HG02759 (cell line): ENCODE results near the gene VTCN1.
"Not testable (repeated sequence)": the region's sequence is repeated elsewhere in the genome, so short reads cannot be mapped to it uniquely, and the experiment has no call there.

Experiments used
- ATAC-seq: cut with Tn5 transposase; IDR thresholded peaks from one replicate; pipeline ENCODE4 v1.9.1; 2021; ENCODE audit warnings: mild to moderate bottlenecking, moderate library complexity; ENCODE audit not compliant: unreplicated experiment

VTCN1 gene

GRCh38 chr1:117169871-117170596 is 40.7 kb downstream of the VTCN1 start:
- ATAC-seq, result no peak

- ATAC-seq, result no peak
Observed at GRCh38 chr1:117167402-117167801, 43.3 kb downstream of the VTCN1 start.

DNA sequence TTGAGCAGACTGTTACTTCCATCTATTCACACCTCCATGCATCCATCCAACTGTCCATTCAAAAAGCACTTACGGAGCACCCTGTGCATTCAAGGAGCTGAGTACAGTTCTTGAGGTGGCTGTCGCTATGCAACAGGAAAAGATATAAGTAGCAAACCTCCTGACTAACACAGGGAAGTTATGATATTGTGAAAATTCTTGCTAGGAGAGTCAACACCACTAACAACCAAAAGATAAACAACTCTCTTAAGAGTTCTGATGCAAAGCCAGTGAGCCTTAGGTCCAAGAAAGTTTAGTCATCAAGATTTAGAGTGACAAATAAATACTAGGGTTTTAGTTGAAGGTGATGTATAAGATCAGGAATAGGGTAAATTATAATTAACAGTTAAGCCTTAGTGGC is 44.7 kb downstream of the VTCN1 start:
- no peak for ATAC-seq

DNA sequence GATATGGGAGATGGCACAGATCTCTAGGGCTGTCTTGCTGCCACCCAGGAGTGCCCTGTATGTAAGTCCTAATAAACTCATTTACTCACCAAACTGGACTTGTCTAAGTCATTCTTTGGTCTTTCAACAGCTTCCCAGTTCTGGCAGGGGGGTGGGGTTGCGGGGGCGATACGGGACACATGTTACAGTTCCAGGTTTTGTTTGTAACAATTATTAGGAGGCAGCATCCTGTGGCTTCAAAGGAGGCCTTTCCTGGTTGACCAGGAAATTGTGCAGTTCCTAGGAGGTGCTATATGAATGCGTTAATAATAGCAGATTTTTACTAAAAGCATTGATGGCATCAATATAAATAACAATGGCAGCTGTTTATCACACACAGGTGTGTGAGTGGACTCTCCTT is 46.5 kb downstream of the VTCN1 start:
- no peak for ATAC-seq

GRCh38 chr1:117162816-117163215 is 47.9 kb downstream of the VTCN1 start:
- ATAC-seq, result no peak

GRCh38 chr1:117161887-117162286 is 48.8 kb downstream of the VTCN1 start:
- no peak for ATAC-seq

DNA sequence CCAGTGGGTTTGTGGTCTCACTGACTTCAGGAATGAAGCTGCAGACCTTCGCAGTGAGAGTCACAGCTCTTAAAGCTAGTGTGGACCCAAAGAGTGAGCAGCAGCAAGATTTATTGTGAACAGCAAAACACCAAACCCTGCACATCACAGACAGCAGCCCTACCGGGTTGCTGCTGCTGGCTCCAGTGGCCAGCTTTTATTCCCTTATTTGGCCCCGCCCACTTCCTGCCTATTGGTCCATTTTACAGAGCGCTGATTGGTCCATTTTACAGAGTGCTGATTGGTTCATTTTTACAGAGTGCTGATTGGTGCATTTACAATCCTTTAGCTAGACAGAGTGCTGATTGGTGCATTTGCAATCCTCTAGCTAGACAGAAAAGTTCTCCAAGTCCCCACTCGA is 59.4 kb downstream of the VTCN1 start:
- ATAC-seq, result not testable (repeated sequence)

GRCh38 chr1:117150316-117150715 is 60.4 kb downstream of the VTCN1 start:
- ATAC-seq, result no peak

DNA sequence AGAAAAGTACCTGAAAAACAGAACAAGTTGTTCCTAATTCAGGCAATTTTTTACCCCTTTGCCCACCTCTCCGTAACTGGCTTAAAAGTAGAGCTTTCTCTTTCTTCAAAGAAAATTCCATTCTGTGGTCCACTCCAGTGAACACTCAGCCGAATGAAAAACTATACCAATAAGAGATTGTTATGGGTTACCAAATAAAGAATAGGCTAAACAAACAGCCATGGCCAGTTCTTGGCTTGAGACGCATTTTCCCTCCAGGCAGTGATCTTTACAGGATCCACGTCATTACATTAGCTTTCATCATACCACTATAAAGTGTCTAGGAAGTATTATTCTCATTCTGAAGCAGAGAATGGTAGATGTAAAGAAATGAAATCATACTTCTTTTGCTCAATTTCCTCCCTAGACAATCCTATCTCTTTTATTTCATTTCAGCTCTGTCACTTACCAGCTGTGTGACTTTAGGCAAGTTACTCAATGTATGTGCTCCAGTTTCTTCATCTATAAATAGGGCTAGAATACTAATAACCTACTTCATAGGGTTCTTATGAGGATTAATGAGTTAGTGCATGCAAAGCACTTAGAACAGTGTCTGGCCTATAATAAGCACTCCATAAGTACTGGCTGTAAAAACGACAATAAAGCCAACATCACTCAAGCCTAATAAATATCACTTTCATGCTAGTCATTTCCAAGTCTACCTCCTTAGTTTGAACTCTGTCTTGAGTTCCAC is 62.7 kb downstream of the VTCN1 start:
- no peak for ATAC-seq

DNA sequence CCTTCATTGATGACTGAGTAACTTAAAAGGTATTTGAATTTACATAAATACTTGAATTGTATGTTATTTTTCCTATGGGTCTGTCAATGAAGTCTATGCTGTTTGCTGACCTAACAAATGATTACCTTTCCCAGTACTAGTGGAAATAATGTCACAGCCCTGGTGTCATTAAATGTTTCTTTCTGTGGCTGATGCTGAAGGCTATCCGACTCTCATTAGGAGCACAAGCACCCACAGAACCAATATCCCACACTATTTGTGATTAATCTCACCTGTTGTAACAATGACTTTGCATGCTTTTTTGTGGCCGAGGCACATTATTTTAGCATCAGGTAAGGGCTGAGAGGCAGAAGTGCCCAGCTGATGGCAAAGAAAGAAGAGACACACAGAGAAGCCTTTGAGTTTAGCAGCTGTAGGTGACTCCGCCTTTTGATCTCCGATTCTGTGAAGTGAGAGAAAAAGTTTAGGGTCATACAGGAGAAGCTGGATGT is 63.3 kb downstream of the VTCN1 start:
- no peak for ATAC-seq

DNA sequence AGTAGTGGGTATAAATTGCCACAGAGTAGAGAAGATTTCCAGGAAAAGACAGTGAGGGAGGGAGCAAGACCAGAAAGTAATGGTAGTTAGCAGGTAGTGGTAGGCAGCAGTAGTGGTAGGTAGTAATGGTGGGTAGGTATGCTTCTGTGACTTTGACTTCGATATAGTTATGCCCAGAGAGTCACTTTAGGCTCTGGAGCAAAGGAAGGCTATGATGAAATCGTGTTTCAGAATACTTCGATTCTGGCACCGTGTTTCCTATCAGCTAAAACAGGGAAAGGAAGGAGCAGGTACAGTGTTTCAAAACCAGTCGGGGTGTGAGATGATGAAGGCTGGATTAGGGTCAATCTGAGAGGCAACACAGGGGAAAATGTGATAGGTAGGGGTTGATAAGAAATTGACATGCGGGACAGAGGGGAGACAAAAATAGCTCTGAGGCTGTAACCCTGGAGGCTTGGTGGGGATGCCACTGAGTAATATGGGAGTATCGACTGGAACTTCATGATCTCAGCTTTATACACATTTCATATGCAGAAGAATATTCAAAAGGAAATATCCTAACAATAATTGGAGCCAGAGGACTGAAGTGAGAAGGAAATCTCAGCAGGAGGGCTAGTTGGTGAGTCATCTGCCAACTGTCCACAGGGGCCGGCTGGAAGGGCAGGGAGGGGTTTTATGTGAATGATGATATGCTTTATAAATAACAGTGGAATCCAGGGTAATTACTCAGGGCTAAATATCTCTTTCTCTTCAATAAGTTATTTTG is 64.0 kb downstream of the VTCN1 start:
- ATAC-seq, result no peak

GRCh38 chr1:117146072-117146471 is 64.7 kb downstream of the VTCN1 start:
- ATAC-seq, result no peak

GRCh38 chr1:117143871-117144270 is 66.9 kb downstream of the VTCN1 start:
- no peak for ATAC-seq

DNA sequence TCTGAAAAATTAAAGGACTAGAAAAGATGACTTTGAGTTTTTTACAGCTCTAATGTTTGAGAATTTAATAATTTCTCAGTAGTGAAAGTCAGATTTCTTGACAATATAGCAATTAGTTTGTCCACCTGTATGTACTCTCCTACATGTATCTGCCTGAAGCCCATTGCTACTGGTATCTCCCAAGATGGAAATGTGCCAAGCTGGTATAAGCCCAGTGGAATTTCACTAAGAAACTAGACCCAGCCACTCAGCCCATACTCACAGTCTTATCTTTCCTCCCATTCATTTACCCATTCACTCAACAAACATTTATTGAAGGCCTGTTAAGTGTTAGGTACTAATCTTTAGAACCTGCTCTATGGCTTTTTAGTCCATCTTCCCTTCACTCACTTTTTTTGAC is 67.6 kb downstream of the VTCN1 start:
- ATAC-seq, result no peak

DNA sequence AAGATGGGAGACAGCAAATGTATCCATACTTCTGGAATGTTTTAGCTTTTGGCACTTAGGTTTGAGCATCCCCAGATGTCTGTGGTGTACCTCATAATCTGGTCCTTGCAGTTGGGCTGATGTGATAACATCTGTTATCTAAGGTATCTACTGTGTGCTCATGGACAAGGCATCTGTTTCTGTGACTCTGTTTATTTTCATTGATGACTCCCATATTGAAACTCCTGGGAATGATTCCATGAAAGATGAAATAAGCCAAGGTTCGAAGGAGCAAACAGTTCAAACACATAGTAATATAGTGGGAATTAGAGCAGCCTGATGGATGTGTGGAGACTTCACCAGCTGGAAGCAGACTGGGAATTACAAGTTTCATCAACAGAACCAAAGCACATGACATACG is 68.5 kb downstream of the VTCN1 start:
- ATAC-seq, result no peak

DNA sequence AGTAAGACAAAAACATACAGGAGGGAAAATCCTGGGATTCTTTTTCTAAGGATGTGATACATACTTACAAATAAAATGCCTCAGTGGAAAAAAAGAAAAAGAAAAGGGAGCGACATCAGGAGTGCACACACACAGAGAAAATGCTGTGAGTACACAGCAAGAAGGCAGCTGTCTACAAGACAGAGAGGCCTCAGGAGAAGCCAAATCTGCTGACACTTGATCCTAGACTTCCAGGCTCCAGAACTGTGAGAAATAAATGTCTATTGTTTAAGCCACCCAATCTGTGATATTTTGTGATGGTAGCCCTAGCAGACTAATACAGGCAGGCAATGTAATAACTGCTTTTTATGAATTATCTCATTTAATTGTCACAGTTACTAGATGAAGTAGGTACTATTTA is 72.2 kb downstream of the VTCN1 start:
- no peak for ATAC-seq

GRCh38 chr1:117138106-117138505 is 72.6 kb downstream of the VTCN1 start:
- no peak for ATAC-seq

DNA sequence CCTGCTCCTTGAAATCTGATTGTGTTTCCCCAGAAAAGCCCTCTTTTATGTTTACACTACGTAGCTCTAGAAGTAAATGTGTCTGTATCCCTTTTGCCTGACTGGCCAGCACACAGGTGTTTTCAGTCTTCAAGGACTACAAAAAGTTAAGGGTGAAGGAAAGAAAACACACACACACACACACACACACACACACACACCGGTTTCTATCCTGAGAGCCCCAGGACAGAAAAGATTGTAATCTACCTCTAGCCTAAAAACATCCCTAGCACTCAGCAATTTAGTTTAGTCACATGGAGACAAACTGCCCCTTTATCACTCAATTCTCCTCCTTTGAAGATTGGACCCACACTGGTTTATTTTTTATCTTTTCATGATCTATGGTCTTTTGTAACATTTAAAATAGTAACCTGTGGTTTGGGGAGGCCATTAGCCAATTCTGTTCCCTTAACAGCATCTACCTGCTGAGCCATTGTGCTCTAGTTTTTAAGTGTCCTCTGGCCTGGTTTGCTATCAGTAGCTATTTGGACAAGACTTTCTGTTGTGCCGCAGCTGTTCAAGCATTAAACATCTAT is 73.4 kb downstream of the VTCN1 start:
- ATAC-seq, result no peak

- no peak for ATAC-seq
Observed at GRCh38 chr1:117136749-117137148, 74.0 kb downstream of the VTCN1 start.

GRCh38 chr1:117135329-117135728 is 75.4 kb downstream of the VTCN1 start:
- ATAC-seq, result no peak

GRCh38 chr1:117130526-117130925 is 80.2 kb downstream of the VTCN1 start:
- no peak for ATAC-seq
